GM18526 (cell line): ENCODE measurements around the gene NLRP3.

Source experiments
- POLR2A ChIP-seq: IDR thresholded peaks from 3 replicates; pipeline ENCODE4 v1.6.1; 2011; ENCODE audit not compliant: insufficient read length; ENCODE audit errors: extremely low read depth

The NLRP3 gene

GRCh38 chr1:247447162-247447909 lies 31.4 kb downstream of the NLRP3 start:
- no peak for TF ChIP-seq POLR2A

GRCh38 chr1:247448107-247448791 lies 32.3 kb downstream of the NLRP3 start:
- TF ChIP-seq POLR2A: no peak

- TF ChIP-seq POLR2A: no peak
Measured at GRCh38 chr1:247451388-247452010, 35.5 kb downstream of the NLRP3 start.

GRCh38 chr1:247452447-247453039 lies 36.6 kb downstream of the NLRP3 start:
- TF ChIP-seq POLR2A: no peak

GRCh38 chr1:247453245-247453644 lies 37.3 kb downstream of the NLRP3 start:
- TF ChIP-seq POLR2A: no peak

- no peak for TF ChIP-seq POLR2A
Measured at GRCh38 chr1:247453997-247454396, 38.0 kb downstream of the NLRP3 start.

GRCh38 chr1:247456021-247456420 lies 40.0 kb downstream of the NLRP3 start:
- TF ChIP-seq POLR2A: no peak

- TF ChIP-seq POLR2A: no peak
Measured at GRCh38 chr1:247456914-247457639, 41.1 kb downstream of the NLRP3 start.

GRCh38 chr1:247459507-247459906 lies 43.5 kb downstream of the NLRP3 start:
- TF ChIP-seq POLR2A: no peak

GRCh38 chr1:247465796-247466195 lies 49.8 kb downstream of the NLRP3 start:
- no peak for TF ChIP-seq POLR2A

GRCh38 chr1:247467129-247467528 lies 51.2 kb downstream of the NLRP3 start:
- TF ChIP-seq POLR2A: no peak

- TF ChIP-seq POLR2A: no peak
Measured at GRCh38 chr1:247468481-247469140, 52.6 kb downstream of the NLRP3 start.

- no peak for TF ChIP-seq POLR2A
Measured at GRCh38 chr1:247469141-247469535, 53.2 kb downstream of the NLRP3 start.

GRCh38 chr1:247471445-247472016 lies 55.6 kb downstream of the NLRP3 start:
- TF ChIP-seq POLR2A: no peak
